HepG2 (cell line): ENCODE results near the gene AARS2. TPM values are rescaled to one million over a fixed set of nuclear protein-coding genes. Genes with fewer than 3 reads are reported as not detected.

Source experiments
- ATF7 ChIP-seq, 2 experiments: fragments of 450-650 bp in 1 of 2; sonication (generic) in 1 of 2; formaldehyde crosslinking in 1 of 2; IDR thresholded peaks; 2 replicates each; pipeline versions ENCODE4 v1.4.0 to v1.6.1; 2016 to 2020; ENCODE audit warnings: antibody characterized with exemption in 1 of 2, mild to moderate bottlenecking in 1 of 2, missing genetic modification reagents in 1 of 2
- BRD4 ChIP-seq: sonication (generic); formaldehyde crosslinking; IDR thresholded peaks from 2 replicates; pipeline ENCODE4 v1.4.0; 2020; ENCODE audit warnings: missing genetic modification reagents
- CREBL2 ChIP-seq: sonication (generic); formaldehyde crosslinking; IDR thresholded peaks from 2 replicates; pipeline ENCODE4 v1.8.1; 2023; ENCODE audit warnings: missing genetic modification reagents, mild to moderate bottlenecking, borderline replicate concordance
- DR1 ChIP-seq: sonication (generic); formaldehyde crosslinking; IDR thresholded peaks from 2 replicates; pipeline ENCODE4 v1.8.0; 2021; ENCODE audit warnings: mild to moderate bottlenecking, missing genetic modification reagents, inconsistent platforms
- ETV5 ChIP-seq: IDR thresholded peaks from 2 replicates; pipeline ENCODE4 v1.6.1; 2018; ENCODE audit warnings: missing biosample characterization, missing genetic modification reagents, inconsistent platforms, borderline replicate concordance
- FOXJ3 ChIP-seq: sonication (generic); formaldehyde crosslinking; IDR thresholded peaks from 2 replicates; pipeline ENCODE4 v1.4.0; 2020; ENCODE audit warnings: missing genetic modification reagents, mild to moderate bottlenecking, borderline replicate concordance
- HIC2 ChIP-seq: sonication (generic); formaldehyde crosslinking; IDR thresholded peaks from 2 replicates; pipeline ENCODE4 v1.9.0; 2022; ENCODE audit warnings: low read depth, missing genetic modification reagents
- HNF4G ChIP-seq, 2 experiments: sonication (generic) in 1 of 2; formaldehyde crosslinking in 1 of 2; IDR thresholded peaks; 2 replicates each; pipeline versions ENCODE4 v1.4.0 to v1.6.1; 2011 to 2020; ENCODE audit warnings: borderline replicate concordance in 2 of 2, low read depth in 2 of 2, mild to moderate bottlenecking in 2 of 2, low read length in 1 of 2, missing genetic modification reagents in 1 of 2, moderate library complexity in 1 of 2
- HNRNPL ChIP-seq: fragments of 200-400 bp; formaldehyde crosslinking; IDR thresholded peaks from 2 replicates; pipeline ENCODE4 v1.6.1; 2017; ENCODE audit warnings: mild to moderate bottlenecking, low read depth, low read length
- HOMEZ ChIP-seq: IDR thresholded peaks from 2 replicates; pipeline ENCODE4 v1.6.1; 2016; ENCODE audit warnings: low read depth
- HOXA3 ChIP-seq: sonication (generic); formaldehyde crosslinking; IDR thresholded peaks from 2 replicates; pipeline ENCODE4 v1.5.0; 2020; ENCODE audit warnings: missing genetic modification reagents
- HOXD1 ChIP-seq: sonication (generic); formaldehyde crosslinking; IDR thresholded peaks from 2 replicates; pipeline ENCODE4 v1.5.0; 2020; ENCODE audit warnings: missing genetic modification reagents
- IKZF1 ChIP-seq: fragments of 450-650 bp; IDR thresholded peaks from 2 replicates; pipeline ENCODE4 v1.7.1; 2016
- NFKB2 ChIP-seq: sonication (generic); formaldehyde crosslinking; IDR thresholded peaks from 2 replicates; pipeline ENCODE4 v1.4.0; 2020; ENCODE audit warnings: missing genetic modification reagents, borderline replicate concordance
- PHB2 ChIP-seq: fragments of 450-650 bp; IDR thresholded peaks from 2 replicates; pipeline ENCODE4 v1.6.1; 2018; ENCODE audit not compliant: partially characterized antibody
- PRPF4 ChIP-seq: fragments of 200-400 bp; formaldehyde crosslinking; IDR thresholded peaks from 2 replicates; pipeline ENCODE4 v1.6.1; 2016; ENCODE audit warnings: low read length, low read depth; ENCODE audit not compliant: poor library complexity, severe bottlenecking
- PTBP1 ChIP-seq: fragments of 200-400 bp; formaldehyde crosslinking; IDR thresholded peaks from 2 replicates; pipeline ENCODE4 v1.6.1; 2018; ENCODE audit warnings: low read length, low read depth; ENCODE audit not compliant: poor library complexity, severe bottlenecking
- SSRP1 ChIP-seq: IDR thresholded peaks from 2 replicates; pipeline ENCODE4 v1.6.1; 2016; ENCODE audit warnings: control low read depth
- THAP11 ChIP-seq: IDR thresholded peaks from 2 replicates; pipeline ENCODE4 v1.6.1; 2016; ENCODE audit warnings: missing biosample characterization, missing genetic modification reagents
- XRCC5 ChIP-seq: fragments of 200-400 bp; formaldehyde crosslinking; optimal IDR thresholded peaks from 2 replicates; pipeline ENCODE3; 2017; ENCODE audit warnings: mild to moderate bottlenecking, low read length
- ZNF232 ChIP-seq: sonication (generic); formaldehyde crosslinking; IDR thresholded peaks from 2 replicates; pipeline ENCODE4 v1.4.0; 2020; ENCODE audit warnings: missing genetic modification reagents, borderline replicate concordance
- ZNF234 ChIP-seq: sonication (generic); formaldehyde crosslinking; conservative IDR thresholded peaks from 2 replicates; pipeline ENCODE4 v1.5.1; 2020; ENCODE audit warnings: mild to moderate bottlenecking, missing genetic modification reagents
- ZNF275 ChIP-seq: sonication (generic); formaldehyde crosslinking; IDR thresholded peaks from 2 replicates; pipeline ENCODE4 v1.8.0; 2022; ENCODE audit warnings: missing genetic modification reagents, mild to moderate bottlenecking, inconsistent platforms, borderline replicate concordance
- ZNF607 ChIP-seq: sonication (generic); formaldehyde crosslinking; IDR thresholded peaks from 2 replicates; pipeline ENCODE4 v1.5.1; 2020; ENCODE audit warnings: missing genetic modification reagents, mild to moderate bottlenecking, borderline replicate concordance
- ZNF704 ChIP-seq: sonication (generic); formaldehyde crosslinking; IDR thresholded peaks from 2 replicates; pipeline ENCODE4 v1.8.1; 2023; ENCODE audit warnings: mild to moderate bottlenecking, inconsistent platforms, moderate library complexity, missing genetic modification reagents, borderline replicate concordance
- polyA plus RNA-seq, 8 experiments: library from polyadenylated mRNA; depleted of rRNA in 3 of 8; stranded (reverse) in 7 of 8; unstranded in 1 of 8; fragments of >200 nt; fragmentation: Illumina TruSeq in 4 of 8; extraction: Trizol in 4 of 8; gene quantifications; 2 replicates each; pipeline versions ENCODE4 v1.2.1 to v1.2.3, GENCODE V29; 2011 to 2016; ENCODE audit warnings: low read depth in 4 of 8, missing spikeins in 1 of 8, mixed read lengths in 1 of 8; ENCODE audit not compliant: insufficient read depth in 1 of 8
- total RNA-seq, 5 experiments: library from RNA; depleted of rRNA; stranded (reverse); fragments of >200 nt; fragmentation: Illumina TruSeq; extraction: Trizol; gene quantifications; 2 replicates each; pipeline ENCODE4 v1.2.3, GENCODE V29; 2016; ENCODE audit warnings: low read depth in 1 of 5

AARS2 gene
- total and polyA plus RNA-seq, 2 of the 13 experiments (the other 11 are each of a cell fraction or from before 2014, with no cell fraction given): 7.5 to 24.1 TPM

GRCh38 chr6:44256775-44257024 lies 56.4 kb downstream of the AARS2 start (continued):
- TF ChIP-seq ZNF704 (CRISPR knock-in tag) (no peak), HOXD1 (CRISPR knock-in tag) (peak; percentile 55; the same call in 1 of the 2 replicates), ETV5 (peak; percentile 71; the same call in 1 of the 2 replicates), HIC2 (CRISPR knock-in tag) (no peak), HOMEZ (no peak), ZNF275 (CRISPR knock-in tag) (0 out of 2 replicates have a peak, but pooled peaks have one; percentile 74), PHB2 (no peak), ZNF232 (CRISPR knock-in tag) (peak; percentile 81; the same call in 1 of the 2 replicates), PRPF4 (peak; percentile 89), NFKB2 (CRISPR knock-in tag) (0 out of 2 replicates have a peak, but pooled peaks have one; percentile 87), BRD4 (peak; percentile 63; the same call in 1 of the 2 replicates), IKZF1 (no peak), PTBP1 (peak; percentile 91), ZNF607 (CRISPR knock-in tag) (peak; percentile 23; the same call in 1 of the 2 replicates), ATF7 (IDR thresholded peaks at IDR 0.05) (no peak), ATF7 (CRISPR knock-in tag; IDR thresholded peaks at IDR 0.05) (no peak), HOXA3 (CRISPR knock-in tag) (peak; percentile 29; the same call in 1 of the 2 replicates), CREBL2 (CRISPR knock-in tag) (no peak), HNRNPL (no peak), HNF4G (IDR thresholded peaks at IDR 0.05; ENCODE audit: borderline replicate concordance, low read depth, low read length) (peak; percentile 55; the same call in 1 of the 2 replicates), HNF4G (CRISPR knock-in tag; IDR thresholded peaks at IDR 0.05; ENCODE audit: borderline replicate concordance, low read depth) (no peak), FOXJ3 (CRISPR knock-in tag) (0 out of 2 replicates have a peak, but pooled peaks have one; percentile 64), THAP11 (CRISPR knock-in tag) (peak; percentile 28; the same call in 1 of the 2 replicates), SSRP1 (CRISPR knock-in tag) (0 out of 2 replicates have a peak, but pooled peaks have one; percentile 18), XRCC5 (peak; percentile 90), DR1 (CRISPR knock-in tag) (peak; percentile 75; the same call in 1 of the 2 replicates), ZNF234 (CRISPR knock-in tag) (no peak)
